Activated naive CD8-positive, alpha-beta T cell treated with anti-CD3 and anti-CD28 coated beads, Interleukin-2, amount 50 U/mL, for 24 hours (primary cell): ENCODE results near the gene TRPM2.
A peak's percentile ranks its signal among the peaks of the same experiment; 100 is the strongest.

Experiments
- ATAC-seq: fragments of 150-1000 bp; cut with Tn5 transposase; one replicate; pipeline ENCODE4 v1.10.0; 2021
- DNase-seq: peaks from one replicate; pipeline ENCODE4 v3.0.0; 2021
- H3K27ac Mint-ChIP-seq: one replicate; pipeline ENCODE4 v1.8.0; 2021; ENCODE audit warnings: mild to moderate bottlenecking, mixed read lengths
- H3K27me3 Mint-ChIP-seq: one replicate; pipeline ENCODE4 v1.8.0; 2021; ENCODE audit warnings: mixed read lengths
- H3K36me3 Mint-ChIP-seq: one replicate; pipeline ENCODE4 v1.8.0; 2021; ENCODE audit warnings: low read depth, mixed read lengths
- H3K4me1 Mint-ChIP-seq: one replicate; pipeline ENCODE4 v1.8.0; 2021; ENCODE audit warnings: mixed read lengths
- H3K4me3 Mint-ChIP-seq: one replicate; pipeline ENCODE4 v1.8.0; 2021; ENCODE audit warnings: mild to moderate bottlenecking, moderate library complexity, mixed read lengths
- H3K9me3 Mint-ChIP-seq: one replicate; pipeline ENCODE4 v1.8.0; 2021; ENCODE audit warnings: mixed read lengths

The TRPM2 gene

DNA sequence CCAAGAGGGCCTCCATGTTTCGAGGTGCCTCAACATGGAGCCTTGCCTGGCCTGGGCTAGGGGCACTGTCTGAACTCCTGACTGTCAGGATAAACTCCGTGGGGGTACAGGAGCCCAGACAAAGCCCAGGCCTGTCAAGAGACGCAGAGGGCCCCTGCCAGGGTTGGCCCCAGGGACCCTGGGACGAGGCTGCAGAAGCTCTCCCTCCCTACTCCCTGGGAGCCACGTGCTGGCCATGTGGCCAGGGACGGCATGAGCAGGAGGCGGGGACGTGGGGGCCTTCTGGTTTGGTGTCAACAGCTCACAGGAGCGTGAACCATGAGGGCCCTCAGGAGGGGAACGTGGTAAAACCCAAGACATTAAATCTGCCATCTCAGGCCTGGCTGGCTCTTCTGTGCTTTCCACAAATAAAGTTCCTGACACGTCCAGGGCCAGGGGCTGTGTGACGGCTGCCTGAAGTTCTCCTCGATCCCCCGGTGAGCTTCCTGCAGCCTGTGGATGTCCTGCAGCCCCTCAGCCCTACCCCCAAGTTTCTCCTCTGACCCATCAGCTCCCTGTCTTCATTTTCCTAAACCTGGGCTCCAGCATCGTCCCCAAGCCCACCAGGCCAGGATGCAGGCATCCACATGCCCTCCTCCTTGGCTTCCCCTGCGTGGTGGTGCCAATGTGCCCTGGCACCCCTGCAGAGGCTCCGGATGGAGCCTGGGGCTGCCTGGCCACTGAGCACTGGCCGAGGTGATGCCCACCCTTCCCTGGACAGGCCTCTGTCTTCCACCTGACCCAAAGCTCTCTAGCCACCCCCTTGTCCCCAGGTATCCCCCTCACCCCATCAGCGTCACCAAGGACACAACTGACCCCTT is 89.1 kb downstream of the TRPM2 start:
- Mint-ChIP-seq H3K36me3 (no peaks in the 10 kb centered on the region), H3K27me3 (peaks cover 2% of the 10 kb centered on the region), H3K27ac (no peak overlapping the region), H3K4me3 (no peak overlapping the region), H3K9me3 (no peaks in the 10 kb centered on the region), H3K4me1 (no peaks in the 10 kb centered on the region)
- no peak for ATAC-seq
- DNase-seq = no peak

DNA sequence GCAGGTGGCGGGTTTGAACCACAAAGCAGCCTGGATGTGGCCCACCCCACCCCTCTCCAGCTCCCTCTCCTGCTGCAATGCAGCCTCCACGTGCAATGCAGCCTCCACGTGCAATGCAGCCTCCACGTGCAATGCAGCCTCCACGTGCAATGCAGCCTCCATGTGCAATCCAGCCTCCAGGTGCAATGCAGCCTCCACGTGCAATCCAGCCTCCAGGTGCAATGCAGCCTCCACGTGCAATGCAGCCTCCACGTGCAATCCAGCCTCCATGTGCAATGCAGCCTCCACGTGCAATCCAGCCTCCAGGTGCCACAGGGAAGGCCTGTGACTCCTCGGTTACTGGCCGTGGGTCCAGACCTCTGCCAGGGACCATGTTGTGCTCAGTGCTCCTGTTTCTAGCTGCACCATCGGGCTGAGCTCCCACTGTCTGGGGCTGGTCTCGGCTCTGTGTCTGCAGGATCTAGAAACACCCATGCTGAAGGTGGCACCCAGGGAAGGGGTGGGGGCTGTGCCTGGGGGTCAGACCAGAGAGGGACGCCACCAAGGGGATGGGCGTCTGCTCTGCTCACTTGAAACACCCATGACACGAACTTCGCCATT is 90.0 kb downstream of the TRPM2 start:
- DNase-seq (no peak), ATAC-seq (no peak)
- Mint-ChIP-seq H3K4me1 (no peaks in the 10 kb centered on the region), H3K4me3 (no peak overlapping the region), H3K9me3 (no peaks in the 10 kb centered on the region), H3K27ac (no peak overlapping the region), H3K36me3 (no peaks in the 10 kb centered on the region), H3K27me3 (peaks cover 2% of the 10 kb centered on the region)

DNA sequence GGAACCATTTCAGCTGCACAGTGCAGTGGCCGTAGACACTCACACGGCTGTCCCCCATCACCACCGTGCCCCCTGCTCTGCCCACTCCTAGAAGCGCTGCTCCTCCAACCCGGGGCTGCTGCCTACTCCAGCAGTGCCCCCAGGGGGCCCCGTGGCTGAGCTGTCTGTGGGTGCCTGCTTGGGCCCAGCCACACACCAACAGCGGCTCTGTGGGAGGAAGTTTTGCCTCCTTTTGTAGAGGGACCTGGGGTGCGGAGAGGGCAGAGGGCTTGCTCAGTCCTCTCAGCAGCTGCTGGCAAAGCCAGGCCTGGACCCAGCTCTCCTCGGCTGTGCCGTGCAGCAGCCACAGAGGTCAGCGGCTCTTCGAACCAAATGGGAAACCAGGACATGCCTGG is 90.5 kb downstream of the TRPM2 start:
- no peaks in the 10 kb centered on the region for H3K36me3 Mint-ChIP-seq
- no peak overlapping the region for H3K4me3 Mint-ChIP-seq
- no peak for DNase-seq
- no peak overlapping the region for H3K27ac Mint-ChIP-seq
- H3K4me1 Mint-ChIP-seq = no peaks in the 10 kb centered on the region
- no peak for ATAC-seq
- H3K9me3 Mint-ChIP-seq = no peaks in the 10 kb centered on the region
- H3K27me3 Mint-ChIP-seq = peaks cover 2% of the 10 kb centered on the region

DNA sequence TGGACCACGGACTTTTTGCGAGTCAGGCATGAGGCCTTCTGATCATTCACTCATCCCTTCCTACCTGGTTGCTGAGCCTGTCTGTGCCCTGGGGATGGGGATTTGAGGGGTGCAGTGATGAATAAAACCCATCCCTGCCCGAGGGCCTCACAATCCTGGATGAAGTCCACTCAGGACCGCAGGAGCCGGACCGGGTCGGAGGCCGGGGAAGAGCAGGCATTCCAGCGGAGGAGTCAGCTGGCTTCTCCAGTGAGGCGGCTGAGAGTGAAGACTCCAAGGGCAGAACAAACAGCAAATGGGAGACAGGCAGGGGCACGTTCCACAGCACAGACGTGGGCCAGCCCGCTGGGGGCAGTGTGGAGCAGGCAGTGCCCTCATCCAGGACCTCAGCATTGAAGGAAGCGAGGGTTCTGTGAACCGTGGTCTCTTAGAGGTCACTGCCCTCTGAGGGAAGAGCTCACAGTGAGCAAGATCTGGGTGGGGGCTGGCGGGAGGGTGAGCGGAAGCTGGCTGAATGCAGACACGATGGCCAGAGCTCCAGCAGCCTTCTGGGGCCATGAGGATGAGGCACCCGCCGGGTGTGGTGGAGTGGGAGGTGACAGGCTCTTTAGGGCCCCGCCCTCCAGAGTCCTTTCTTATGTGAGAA is 91.0 kb downstream of the TRPM2 start:
- Mint-ChIP-seq H3K27me3 (peaks cover 6% of the 10 kb centered on the region), H3K27ac (no peak overlapping the region), H3K36me3 (no peaks in the 10 kb centered on the region), H3K4me1 (no peaks in the 10 kb centered on the region), H3K9me3 (no peaks in the 10 kb centered on the region), H3K4me3 (no peak overlapping the region)
- DNase-seq = peak; percentile 17
- ATAC-seq = no peak

DNA sequence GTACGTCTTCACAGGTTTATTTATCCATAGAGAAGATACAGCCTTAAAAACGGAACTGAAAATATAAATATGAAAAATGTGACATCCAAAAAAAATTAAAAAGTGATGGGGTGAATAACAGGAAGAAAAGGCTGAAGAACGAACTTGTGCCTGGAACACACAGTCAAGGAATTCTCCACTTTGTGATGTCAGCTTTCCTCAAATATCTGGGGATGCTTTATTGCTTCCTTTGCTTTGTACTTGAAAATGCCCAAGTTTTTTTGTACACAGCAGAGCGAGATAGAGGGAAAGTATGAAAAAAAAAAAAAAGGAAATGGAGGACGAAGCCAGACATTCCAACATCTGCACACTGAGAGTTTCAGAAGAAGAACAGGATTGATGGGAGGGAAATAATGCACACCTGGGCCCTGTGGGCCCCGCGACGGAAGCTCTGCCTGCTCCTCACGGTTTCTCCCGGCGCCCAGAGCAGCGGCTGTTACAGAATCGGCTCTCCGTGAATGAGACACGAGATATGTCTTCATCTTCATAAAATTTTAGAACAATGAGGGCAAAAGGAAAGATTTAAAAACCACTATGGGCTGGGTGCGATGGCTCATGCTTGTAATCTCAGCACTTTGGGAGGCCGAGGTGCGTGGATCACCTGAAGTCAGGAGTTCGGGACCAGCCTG is 91.9 kb downstream of the TRPM2 start:
- H3K4me1 Mint-ChIP-seq = no peaks in the 10 kb centered on the region
- no peaks in the 10 kb centered on the region for H3K36me3 Mint-ChIP-seq
- H3K27ac Mint-ChIP-seq = no peak overlapping the region
- DNase-seq (no peak), ATAC-seq (no peak)
- peaks cover 8% of the 10 kb centered on the region for H3K27me3 Mint-ChIP-seq
- no peak overlapping the region for H3K4me3 Mint-ChIP-seq
- no peaks in the 10 kb centered on the region for H3K9me3 Mint-ChIP-seq

DNA sequence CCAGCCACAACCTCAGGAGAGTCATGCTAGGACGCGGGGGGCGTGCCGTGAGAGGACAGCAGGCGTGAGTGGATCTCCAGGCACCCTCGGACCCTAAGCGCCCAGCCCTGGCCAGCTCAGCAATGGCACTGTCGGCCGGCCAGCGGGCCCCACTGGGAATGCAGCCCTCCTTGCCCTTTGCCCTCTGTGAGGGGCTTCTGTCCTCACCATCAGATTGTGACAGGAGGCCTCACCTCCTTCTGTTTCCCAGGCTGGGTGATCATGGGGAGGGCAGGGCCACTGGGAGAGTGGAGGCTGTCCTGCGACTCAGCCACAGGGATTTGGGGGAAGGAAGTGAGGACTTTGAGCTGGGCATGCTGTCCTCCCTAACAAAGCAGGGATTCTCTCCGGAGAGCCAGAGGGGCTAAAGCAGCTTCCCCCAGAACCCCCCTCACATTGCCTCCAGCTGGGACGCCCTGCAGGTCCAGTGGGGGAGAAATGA is 95.3 kb downstream of the TRPM2 start:
- Mint-ChIP-seq H3K4me1 (no peaks in the 10 kb centered on the region), H3K27me3 (peaks cover 21% of the 10 kb centered on the region), H3K36me3 (no peaks in the 10 kb centered on the region), H3K9me3 (no peaks in the 10 kb centered on the region), H3K4me3 (no peak overlapping the region), H3K27ac (no peak overlapping the region)
- ATAC-seq (no peak), DNase-seq (no peak)

DNA sequence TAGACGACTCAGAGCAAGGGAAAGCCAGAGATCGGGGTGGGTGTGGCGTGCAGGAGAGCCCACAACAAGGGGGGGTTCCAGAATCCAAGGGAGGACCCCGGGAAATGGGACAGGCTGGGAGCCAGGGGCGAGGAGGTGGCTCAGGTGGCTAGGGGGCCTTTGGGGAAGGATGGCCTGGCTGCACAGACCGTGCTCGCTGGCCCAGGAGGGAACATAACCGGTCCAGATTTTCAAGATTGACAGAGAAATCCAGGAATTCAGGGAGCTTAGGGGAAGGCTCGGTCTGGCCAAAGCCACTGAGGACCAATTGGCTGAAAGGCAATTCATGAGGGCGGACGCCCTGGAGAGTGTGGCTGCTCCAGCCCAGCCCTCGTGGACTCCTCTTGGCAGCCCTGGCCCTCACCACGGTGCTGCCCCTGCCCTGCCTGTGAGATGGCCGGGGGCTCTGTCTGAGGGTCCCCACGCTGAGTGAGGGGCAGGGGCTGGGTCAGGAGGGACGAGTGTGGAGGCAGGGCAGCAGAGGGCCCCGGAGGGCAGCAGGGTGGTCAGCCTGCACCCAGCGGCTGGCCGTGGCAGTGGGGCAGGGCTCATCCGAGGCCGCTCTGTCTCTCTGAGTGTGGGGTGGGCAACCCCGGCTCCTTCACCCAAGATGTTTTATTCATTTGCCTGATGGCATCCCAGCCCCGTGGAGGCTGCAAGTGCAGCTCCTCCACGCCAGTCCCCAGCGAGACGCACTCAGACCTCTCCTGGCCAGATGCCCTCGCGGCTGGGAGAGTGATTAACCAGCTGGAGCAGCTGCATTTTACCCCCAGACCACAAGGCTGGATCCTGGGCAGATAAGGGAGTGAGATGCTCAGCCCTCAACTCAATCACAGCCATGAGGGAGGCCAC is 96.3 kb downstream of the TRPM2 start:
- no peak overlapping the region for H3K4me3 Mint-ChIP-seq
- DNase-seq = no peak
- H3K36me3 Mint-ChIP-seq = no peaks in the 10 kb centered on the region
- no peaks in the 10 kb centered on the region for H3K4me1 Mint-ChIP-seq
- H3K27me3 Mint-ChIP-seq = peaks cover 29% of the 10 kb centered on the region
- H3K27ac Mint-ChIP-seq = no peak overlapping the region
- H3K9me3 Mint-ChIP-seq = peaks cover 8% of the 10 kb centered on the region
- no peak for ATAC-seq

DNA sequence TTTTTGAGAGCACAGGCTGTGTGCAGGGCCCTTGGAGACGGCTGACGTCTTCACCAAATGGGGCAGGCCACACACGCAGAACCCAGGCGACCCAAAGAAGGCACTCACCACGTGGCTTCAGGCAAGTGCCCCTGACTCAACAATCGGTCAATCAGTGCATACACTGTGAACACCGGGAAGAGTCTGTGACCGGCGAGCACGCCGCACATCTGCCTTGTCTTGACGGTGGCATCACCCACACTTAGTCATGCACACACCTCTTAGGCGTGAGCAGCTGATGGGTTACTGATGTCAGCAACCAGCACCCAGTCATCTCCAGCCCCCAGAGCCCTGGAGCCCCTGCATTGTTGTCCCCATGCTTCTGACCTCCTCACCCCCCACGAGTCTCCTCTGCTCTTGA is 97.0 kb downstream of the TRPM2 start:
- Mint-ChIP-seq H3K27me3 (peaks cover 29% of the 10 kb centered on the region), H3K36me3 (no peaks in the 10 kb centered on the region), H3K4me1 (no peaks in the 10 kb centered on the region), H3K27ac (no peak overlapping the region), H3K9me3 (peaks cover 8% of the 10 kb centered on the region), H3K4me3 (no peak overlapping the region)
- DNase-seq (no peak), ATAC-seq (no peak)

DNA sequence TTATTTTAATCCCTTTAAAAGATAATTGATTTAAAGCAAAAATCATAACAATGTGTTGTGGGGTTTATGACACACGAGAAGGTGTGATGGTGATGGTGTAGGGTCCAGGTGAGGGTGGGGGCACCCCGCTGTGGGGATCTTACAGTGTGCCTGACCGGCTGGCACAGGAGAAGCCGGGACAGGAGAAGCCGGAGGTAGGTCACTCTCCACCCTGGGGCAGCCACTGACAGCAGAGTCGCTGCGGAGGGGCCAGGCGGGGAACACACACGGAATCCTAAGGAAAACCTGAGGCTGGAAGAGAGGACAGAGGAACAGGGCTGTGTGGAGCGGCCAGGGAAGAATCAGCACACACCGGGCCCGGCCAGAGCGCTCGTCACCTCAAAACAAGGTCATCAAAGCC is 97.6 kb downstream of the TRPM2 start:
- Mint-ChIP-seq H3K4me1 (no peaks in the 10 kb centered on the region), H3K9me3 (peaks cover 8% of the 10 kb centered on the region), H3K27ac (no peak overlapping the region), H3K36me3 (no peaks in the 10 kb centered on the region), H3K27me3 (peaks cover 29% of the 10 kb centered on the region), H3K4me3 (no peak overlapping the region)
- ATAC-seq (no peak), DNase-seq (no peak)

DNA sequence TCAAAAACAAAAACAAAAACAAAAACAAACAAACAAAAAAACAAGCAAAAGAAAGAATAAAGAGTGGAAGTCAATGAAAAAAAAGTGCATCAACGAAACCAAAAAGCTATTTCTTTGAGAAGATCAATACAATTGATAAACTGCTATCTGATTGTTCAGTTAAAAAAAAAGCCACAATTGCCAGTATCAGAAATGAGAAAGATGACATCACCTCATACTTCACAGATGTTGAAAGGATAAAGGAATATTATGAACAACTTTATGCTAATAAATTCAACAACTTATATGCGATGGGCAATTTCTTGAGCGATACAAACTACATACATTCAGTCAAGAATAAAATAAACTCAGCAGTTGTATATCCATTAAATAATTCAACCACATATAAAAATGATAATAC is 99.7 kb downstream of the TRPM2 start:
- H3K4me1 Mint-ChIP-seq = no peaks in the 10 kb centered on the region
- H3K36me3 Mint-ChIP-seq = no peaks in the 10 kb centered on the region
- H3K27me3 Mint-ChIP-seq = peaks cover 27% of the 10 kb centered on the region
- peaks cover 8% of the 10 kb centered on the region for H3K9me3 Mint-ChIP-seq
- H3K4me3 Mint-ChIP-seq = no peak overlapping the region
- DNase-seq (no peak), ATAC-seq (no peak)
- no peak overlapping the region for H3K27ac Mint-ChIP-seq

DNA sequence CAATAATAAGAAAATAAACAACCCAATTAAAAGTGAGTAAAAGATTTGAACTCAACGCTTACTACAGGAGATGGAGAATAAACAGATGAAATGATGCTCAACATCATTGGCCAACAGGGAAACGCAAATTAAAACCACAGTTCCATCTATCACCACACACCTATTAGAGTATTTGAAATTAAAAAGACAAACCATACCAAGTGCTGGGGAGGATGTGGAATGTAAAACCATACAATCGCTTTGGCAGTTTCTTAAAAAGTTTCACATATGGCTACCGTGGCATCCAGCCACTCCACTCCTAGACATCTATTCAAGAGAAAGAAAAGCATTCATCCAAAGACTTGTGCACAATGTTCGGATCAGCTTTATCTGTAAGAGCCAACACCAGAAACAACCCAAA is 100.6 kb downstream of the TRPM2 start:
- H3K4me1 Mint-ChIP-seq = no peaks in the 10 kb centered on the region
- H3K36me3 Mint-ChIP-seq = no peaks in the 10 kb centered on the region
- H3K4me3 Mint-ChIP-seq = peak overlapping the region; percentile 45
- no peak for ATAC-seq
- H3K27ac Mint-ChIP-seq = no peak overlapping the region
- H3K9me3 Mint-ChIP-seq = peaks cover 8% of the 10 kb centered on the region
- DNase-seq = no peak
- peaks cover 27% of the 10 kb centered on the region for H3K27me3 Mint-ChIP-seq

DNA sequence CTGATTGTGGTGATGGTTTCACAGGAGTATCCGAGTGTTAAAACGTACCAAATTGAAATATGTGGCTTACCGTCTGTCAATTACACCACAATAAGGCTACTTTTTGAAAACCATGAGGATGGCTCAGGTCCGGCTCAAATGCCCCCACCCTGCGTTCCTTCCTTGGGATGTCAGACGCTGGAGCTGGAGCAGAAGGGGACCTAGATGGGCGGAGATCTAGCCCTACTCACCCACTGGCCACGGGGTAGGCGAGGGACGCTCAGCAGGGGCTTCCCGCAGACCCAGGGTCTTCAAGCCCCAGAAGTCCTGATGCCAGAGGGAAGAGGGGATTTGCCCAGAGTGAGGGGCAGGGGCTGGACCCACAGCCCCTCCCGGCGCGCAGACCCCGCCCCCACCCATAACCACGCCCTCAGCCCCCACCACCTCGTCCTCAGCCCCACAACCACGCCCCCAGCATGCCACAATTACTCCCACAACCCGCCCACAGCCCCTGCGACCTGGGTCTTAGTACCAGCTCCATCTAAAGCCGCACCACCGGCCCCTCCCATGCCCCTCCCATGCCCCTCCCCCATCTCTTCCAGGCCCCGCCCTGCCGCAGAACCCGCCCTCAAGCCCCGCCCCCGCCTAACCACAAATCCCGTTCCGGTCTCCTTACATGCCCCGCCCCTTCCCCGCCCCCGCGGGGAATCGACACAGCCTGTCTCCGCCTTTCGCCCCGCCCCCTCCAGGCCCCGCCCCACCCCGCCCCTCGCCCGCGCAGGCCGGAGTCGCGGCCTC is 101.5 kb downstream of the TRPM2 start, which contains the start of gene LRRC3:
TSS of gene LRRC3 (plus strand) at position 764 of the 777 bp plus-strand sequence. CDS start 1,135 bp downstream, outside the sequence.
- no peaks in the 10 kb centered on the region for H3K36me3 Mint-ChIP-seq
- peaks cover 8% of the 10 kb centered on the region for H3K9me3 Mint-ChIP-seq
- peak; percentile 48 for ATAC-seq
- no peaks in the 10 kb centered on the region for H3K4me1 Mint-ChIP-seq
- no peak within 1 kb of the TSS for H3K27ac Mint-ChIP-seq
- H3K27me3 Mint-ChIP-seq = peaks cover 21% of the 10 kb centered on the region
- DNase-seq = peak; percentile 81
- H3K4me3 Mint-ChIP-seq = peak within 1 kb of the TSS; percentile 70

DNA sequence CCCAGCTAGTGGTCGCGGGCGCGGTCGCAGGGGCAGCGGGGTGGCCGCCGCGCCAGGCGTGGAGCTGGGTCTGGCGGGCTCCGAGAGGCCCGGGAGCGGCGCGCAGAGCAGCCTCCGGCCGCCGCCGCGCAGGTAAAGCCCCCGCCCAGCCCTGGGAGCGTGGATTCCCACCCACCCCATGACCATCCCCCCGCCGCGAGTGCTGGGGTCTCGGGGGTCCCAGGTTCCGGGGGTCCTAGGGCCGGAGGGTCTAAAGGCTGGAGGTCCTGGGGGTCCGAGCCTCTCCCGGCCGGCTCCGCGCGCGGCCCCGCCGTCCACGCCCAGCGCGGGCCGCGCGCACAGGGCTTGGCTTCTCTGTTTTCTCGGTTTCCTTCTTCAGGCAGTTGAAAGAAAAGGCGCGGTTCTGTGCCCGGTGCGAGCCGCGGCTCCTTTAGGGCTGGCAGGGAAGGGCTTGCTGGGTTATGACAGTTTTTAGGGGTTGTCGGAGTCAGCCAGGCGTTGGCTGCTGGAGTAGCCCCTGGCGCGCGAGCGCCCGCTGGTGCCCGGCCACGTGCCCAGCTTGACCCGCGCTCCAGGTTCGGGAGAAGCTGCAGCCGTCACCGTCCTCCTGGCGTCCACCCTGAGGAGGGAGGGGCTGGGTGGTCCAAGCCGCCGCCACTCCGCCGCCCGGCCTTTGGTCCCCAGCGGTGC is 102.2 kb downstream of the TRPM2 start:
- Mint-ChIP-seq H3K27me3 (peaks cover 20% of the 10 kb centered on the region), H3K27ac (no peak overlapping the region), H3K4me1 (no peaks in the 10 kb centered on the region), H3K4me3 (peak overlapping the region; percentile 70), H3K36me3 (no peaks in the 10 kb centered on the region), H3K9me3 (peaks cover 8% of the 10 kb centered on the region)
- ATAC-seq (peak; percentile 42), DNase-seq (peak; percentile 34)
